ENCODE results near the gene MFAP5.

Gene MFAP5

DNA sequence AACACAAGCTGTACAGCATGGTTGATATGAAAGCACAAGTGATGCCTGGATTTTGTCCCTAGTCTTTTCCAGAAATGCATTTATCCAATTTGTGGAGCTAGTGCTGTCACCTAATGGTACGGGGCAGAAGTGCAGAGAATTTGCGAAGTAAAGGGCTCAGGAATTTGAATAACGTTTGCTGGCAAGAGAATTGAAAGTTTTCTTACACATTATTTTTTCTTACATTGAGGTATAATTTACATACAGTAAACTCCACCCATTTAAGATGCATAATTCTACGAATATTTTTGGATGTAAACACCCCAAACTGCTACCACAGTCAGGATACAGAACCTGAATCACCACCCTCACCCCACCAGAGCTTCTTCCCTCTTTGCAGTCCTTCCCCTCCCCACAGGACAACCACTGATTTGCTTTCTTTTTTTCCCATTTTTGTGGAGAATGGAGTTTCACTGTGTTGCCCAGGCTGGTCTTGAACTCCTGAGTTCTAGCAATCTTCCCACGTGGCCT lies 53.5 kb downstream of the MFAP5 start:
- Histone ChIP-seq H3K4me1 (peaks cover 0 to 3% (median 0%) of the 10 kb centered on the region in 4 donors), H3K36me3 (no peaks in the 10 kb centered on the region), H3K27ac (no peak overlapping the region), H3K9me3 (no peaks in the 10 kb centered on the region), H3K4me3 (no peak overlapping the region), H3K27me3 (no peaks in the 10 kb centered on the region)
- no peak for DNase-seq
- intact Hi-C loops (cut with DNase I; ENCODE audit: low total_unique reads) = loop anchor here (5.0 kb wide), 1 partner anchor 67 kb away; the partner anchor contains the start of gene CLEC4E
- TF ChIP-seq, protein P1, sequence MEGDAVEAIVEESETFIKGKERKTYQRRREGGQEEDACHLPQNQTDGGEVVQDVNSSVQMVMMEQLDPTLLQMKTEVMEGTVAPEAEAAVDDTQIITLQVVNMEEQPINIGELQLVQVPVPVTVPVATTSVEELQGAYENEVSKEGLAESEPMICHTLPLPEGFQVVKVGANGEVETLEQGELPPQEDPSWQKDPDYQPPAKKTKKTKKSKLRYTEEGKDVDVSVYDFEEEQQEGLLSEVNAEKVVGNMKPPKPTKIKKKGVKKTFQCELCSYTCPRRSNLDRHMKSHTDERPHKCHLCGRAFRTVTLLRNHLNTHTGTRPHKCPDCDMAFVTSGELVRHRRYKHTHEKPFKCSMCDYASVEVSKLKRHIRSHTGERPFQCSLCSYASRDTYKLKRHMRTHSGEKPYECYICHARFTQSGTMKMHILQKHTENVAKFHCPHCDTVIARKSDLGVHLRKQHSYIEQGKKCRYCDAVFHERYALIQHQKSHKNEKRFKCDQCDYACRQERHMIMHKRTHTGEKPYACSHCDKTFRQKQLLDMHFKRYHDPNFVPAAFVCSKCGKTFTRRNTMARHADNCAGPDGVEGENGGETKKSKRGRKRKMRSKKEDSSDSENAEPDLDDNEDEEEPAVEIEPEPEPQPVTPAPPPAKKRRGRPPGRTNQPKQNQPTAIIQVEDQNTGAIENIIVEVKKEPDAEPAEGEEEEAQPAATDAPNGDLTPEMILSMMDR (IDR thresholded peaks at IDR 0.05) = peak; percentile 48 to 60

DNA sequence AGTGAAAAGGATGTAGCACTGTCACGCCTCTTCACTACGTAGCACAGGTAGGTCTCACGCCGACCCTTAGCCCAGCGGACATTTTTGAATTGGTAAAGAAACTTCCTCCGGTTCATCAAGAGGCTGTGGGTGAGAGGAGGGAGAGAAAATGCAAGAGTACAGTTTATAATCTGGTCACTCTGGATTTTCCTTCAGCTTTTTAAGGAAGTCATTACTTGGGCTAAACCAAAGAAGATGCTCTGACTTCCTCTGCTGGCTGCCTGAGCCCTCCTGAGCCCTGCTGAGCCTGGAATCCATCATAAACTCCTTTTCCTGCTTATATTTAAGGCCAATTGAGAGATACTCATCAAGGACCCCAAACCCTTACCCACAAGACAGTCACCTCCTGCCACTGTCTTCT lies 55.7 kb downstream of the MFAP5 start:
- Histone ChIP-seq H3K36me3 (no peaks in the 10 kb centered on the region), H3K4me1 (peaks cover 0 to 3% (median 0%) of the 10 kb centered on the region in 4 donors), H3K9me3 (no peaks in the 10 kb centered on the region), H3K4me3 (no peak overlapping the region), H3K27me3 (no peaks in the 10 kb centered on the region), H3K27ac (no peak overlapping the region)
- DNase-seq = no peak
- intact Hi-C loops (cut with DNase I; ENCODE audit: low total_unique reads) = loop anchor here (5.0 kb wide), 1 partner anchor 65 kb away; the partner anchor contains the start of gene CLEC4E
- TF ChIP-seq, protein P1 (IDR thresholded peaks at IDR 0.05) = no peak

DNA sequence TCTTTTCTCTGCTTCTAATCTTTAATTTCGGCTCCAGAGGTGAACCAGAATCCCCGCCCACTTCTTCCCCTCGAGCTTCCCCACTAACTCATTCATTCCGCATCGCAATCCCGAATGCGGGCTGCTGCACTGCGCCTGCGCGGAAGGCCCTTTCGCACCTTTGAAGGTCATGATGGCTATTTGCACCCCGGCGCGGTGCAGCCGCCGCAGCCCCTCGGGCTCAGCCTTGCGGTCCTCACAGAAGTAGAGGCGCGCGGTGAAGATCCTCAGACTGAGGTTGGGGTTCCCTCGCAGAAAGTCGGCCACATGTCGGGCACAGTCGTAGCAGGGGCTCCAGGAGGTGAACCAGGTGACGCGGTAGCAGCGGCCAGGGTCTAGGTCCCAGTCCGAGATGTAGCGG lies 57.6 kb downstream of the MFAP5 start:
- Histone ChIP-seq H3K4me3 (no peak overlapping the region), H3K4me1 (peaks cover 0 to 3% (median 0%) of the 10 kb centered on the region in 4 donors), H3K36me3 (no peaks in the 10 kb centered on the region), H3K27ac (no peak overlapping the region), H3K9me3 (no peaks in the 10 kb centered on the region), H3K27me3 (no peaks in the 10 kb centered on the region)
- no peak for DNase-seq
- intact Hi-C loops (cut with DNase I; ENCODE audit: low total_unique reads) = loop anchor here (5.0 kb wide), 1 partner anchor 63 kb away; the partner anchor contains the start of gene CLEC4E
- TF ChIP-seq, protein P1 (IDR thresholded peaks at IDR 0.05) = no peak

- H3K27me3 ChIP-seq = no peaks in the 10 kb centered on the region
- H3K36me3 ChIP-seq = no peaks in the 10 kb centered on the region
- H3K9me3 ChIP-seq = no peaks in the 10 kb centered on the region
- no peaks in the 10 kb centered on the region for H3K4me1 ChIP-seq
- intact Hi-C loops (cut with DNase I; ENCODE audit: low total_unique reads) = no loop called here
- no peak overlapping the region for H3K4me3 ChIP-seq
- DNase-seq = no peak
- TF ChIP-seq, protein P1 (IDR thresholded peaks at IDR 0.05) = no peak
- no peak overlapping the region for H3K27ac ChIP-seq
Measured at GRCh38 chr12:8603856-8604255, 58.8 kb downstream of the MFAP5 start.

DNA sequence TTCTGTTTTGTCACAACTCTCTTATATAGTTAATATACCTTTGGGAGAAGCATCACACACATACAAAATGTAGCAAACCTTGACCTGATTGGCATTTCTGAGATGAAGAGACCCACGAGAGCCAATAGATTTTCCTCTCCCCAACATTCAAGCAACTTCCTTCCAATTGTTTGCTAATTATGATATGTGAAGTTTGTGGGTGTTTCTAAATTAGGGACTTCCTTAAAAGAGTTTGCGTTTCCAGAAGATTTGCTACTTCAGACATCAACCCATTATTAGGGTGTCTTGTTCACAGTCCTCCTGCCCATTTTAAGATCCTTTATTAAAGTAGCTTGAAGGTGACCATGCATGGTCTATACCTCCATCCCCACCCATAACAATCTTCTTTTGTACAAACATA lies 59.3 kb downstream of the MFAP5 start:
- TF ChIP-seq, protein P1 (IDR thresholded peaks at IDR 0.05) = no peak
- DNase-seq = no peak
- intact Hi-C loops (cut with DNase I; ENCODE audit: low total_unique reads) = no loop called here
- Histone ChIP-seq H3K4me3 (no peak overlapping the region), H3K4me1 (no peaks in the 10 kb centered on the region), H3K9me3 (no peaks in the 10 kb centered on the region), H3K27ac (no peak overlapping the region), H3K36me3 (no peaks in the 10 kb centered on the region), H3K27me3 (no peaks in the 10 kb centered on the region)

- H3K36me3 ChIP-seq = no peaks in the 10 kb centered on the region
- H3K4me3 ChIP-seq = no peak overlapping the region
- H3K27me3 ChIP-seq = no peaks in the 10 kb centered on the region
- TF ChIP-seq, protein P1 (IDR thresholded peaks at IDR 0.05) = no peak
- H3K4me1 ChIP-seq = no peaks in the 10 kb centered on the region
- intact Hi-C loops (cut with DNase I; ENCODE audit: low total_unique reads) = no loop called here
- no peaks in the 10 kb centered on the region for H3K9me3 ChIP-seq
- no peak overlapping the region for H3K27ac ChIP-seq
- no peak for DNase-seq
Measured at GRCh38 chr12:8596561-8596960, 66.1 kb downstream of the MFAP5 start.
